Osteoblast (primary cell): ENCODE results near the gene CD2. TPM values are rescaled to one million over a fixed set of nuclear protein-coding genes. Genes with fewer than 3 reads are reported as not detected.

Source experiments
- DNase-seq: peaks from one replicate; pipeline ENCODE4 v3.0.0; 2011; ENCODE audit warnings: low spot score, mixed read lengths; ENCODE audit not compliant: insufficient read length; ENCODE audit errors: missing footprints
- H2AFZ ChIP-seq: 2 replicates; pipeline ENCODE4 v1.6.0; 2011; ENCODE audit warnings: mild to moderate bottlenecking, low read length
- H3K27ac ChIP-seq: 2 replicates; pipeline ENCODE4 v1.5.1; 2011; ENCODE audit warnings: mild to moderate bottlenecking, low read depth, low read length, moderate library complexity
- H3K27me3 ChIP-seq: 2 replicates; pipeline ENCODE4 v1.6.0; 2012; ENCODE audit warnings: mild to moderate bottlenecking, control low read depth, inconsistent platforms, low read length, moderate library complexity; ENCODE audit not compliant: insufficient read depth
- H3K36me3 ChIP-seq: 2 replicates; pipeline ENCODE4 v1.5.1; 2011; ENCODE audit warnings: mild to moderate bottlenecking, low read length, control low read depth, moderate library complexity; ENCODE audit not compliant: insufficient read depth
- H3K4me1 ChIP-seq: 2 replicates; pipeline ENCODE4 v1.5.1; 2011; ENCODE audit warnings: mild to moderate bottlenecking, low read length, control low read depth, moderate library complexity; ENCODE audit not compliant: insufficient read depth
- H3K4me2 ChIP-seq: 2 replicates; pipeline ENCODE4 v1.6.0; 2011; ENCODE audit warnings: mild to moderate bottlenecking, low read length; ENCODE audit not compliant: insufficient read depth
- H3K4me3 ChIP-seq: fragments of 200-600 bp; sonication (generic); 3 replicates; pipeline ENCODE4 v1.5.1; 2012; ENCODE audit warnings: mild to moderate bottlenecking, low read length, inconsistent platforms; ENCODE audit not compliant: insufficient read depth
- H3K79me2 ChIP-seq: 2 replicates; pipeline ENCODE4 v1.6.0; 2012; ENCODE audit warnings: mild to moderate bottlenecking, low read length, control low read depth, inconsistent platforms; ENCODE audit not compliant: insufficient read depth
- H3K9me3 ChIP-seq: 2 replicates; pipeline ENCODE4 v1.5.1; 2011; ENCODE audit warnings: low read depth, low read length, control low read depth
- H4K20me1 ChIP-seq: 2 replicates; pipeline ENCODE4 v1.6.0; 2012; ENCODE audit warnings: mild to moderate bottlenecking, low read length, control low read depth; ENCODE audit not compliant: insufficient read depth
- total RNA-seq: library from RNA; depleted of rRNA; stranded (reverse); fragments of >200 nt; gene quantifications from 2 replicates; pipeline ENCODE4 v1.2.3, GENCODE V29; 2012
- TF ChIP-seq, protein P1 (sequence below): IDR thresholded peaks from 2 replicates; pipeline ENCODE4 v1.5.1; 2011; ENCODE audit warnings: mild to moderate bottlenecking, low read depth, low read length, moderate library complexity; ENCODE audit errors: extremely low read depth

The CD2 gene
- total RNA-seq, 1 donor: not detected

DNA sequence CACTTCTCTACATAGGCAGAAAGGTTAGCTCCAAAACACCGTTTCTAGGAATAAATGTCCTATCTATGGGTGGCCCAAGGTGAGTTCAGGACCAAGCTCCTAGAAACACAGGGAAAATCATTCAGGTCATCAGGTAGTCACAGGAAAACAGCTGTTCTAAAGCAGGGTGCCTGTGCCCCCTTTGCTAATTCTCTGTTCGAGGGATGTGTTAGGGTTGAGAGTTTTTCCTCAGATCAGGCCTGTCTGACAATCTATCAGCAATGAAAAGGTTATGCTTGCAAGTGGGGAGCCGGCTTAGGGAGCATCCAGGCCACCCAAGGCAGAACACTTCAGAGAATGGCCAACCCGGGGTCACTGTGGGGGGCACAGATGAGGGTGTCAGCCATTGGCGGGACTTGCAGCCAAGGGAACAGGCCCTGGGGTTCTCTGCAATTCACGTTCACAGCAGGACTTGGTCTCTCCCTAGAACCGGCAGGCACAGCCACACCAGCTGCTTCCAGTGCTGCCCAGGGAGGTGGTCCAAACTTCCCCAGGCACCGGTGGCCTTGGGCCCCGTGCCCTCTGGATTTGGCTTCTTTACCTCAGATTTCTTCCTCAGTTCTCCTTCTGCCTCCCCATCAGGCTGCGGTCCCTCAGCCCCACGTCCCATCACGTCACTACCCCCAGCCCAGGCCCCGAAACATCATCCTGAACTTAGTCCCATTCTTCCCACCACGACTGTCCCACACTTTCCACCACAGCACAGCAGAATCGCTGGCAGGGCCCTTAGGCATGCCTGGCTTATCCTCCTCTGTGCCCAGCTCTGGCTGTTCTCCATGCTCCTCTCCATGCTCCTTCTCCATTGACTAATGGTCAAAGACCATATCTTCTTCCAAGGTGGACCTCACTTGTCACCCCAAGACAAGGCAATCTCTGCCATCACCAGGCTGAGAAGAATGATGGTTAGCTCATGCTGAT is 11.0 kb downstream of the CD2 start:
- H3K27ac ChIP-seq: no peak overlapping the region
- H3K79me2 ChIP-seq: no peaks in the 10 kb centered on the region
- TF ChIP-seq, protein P1, sequence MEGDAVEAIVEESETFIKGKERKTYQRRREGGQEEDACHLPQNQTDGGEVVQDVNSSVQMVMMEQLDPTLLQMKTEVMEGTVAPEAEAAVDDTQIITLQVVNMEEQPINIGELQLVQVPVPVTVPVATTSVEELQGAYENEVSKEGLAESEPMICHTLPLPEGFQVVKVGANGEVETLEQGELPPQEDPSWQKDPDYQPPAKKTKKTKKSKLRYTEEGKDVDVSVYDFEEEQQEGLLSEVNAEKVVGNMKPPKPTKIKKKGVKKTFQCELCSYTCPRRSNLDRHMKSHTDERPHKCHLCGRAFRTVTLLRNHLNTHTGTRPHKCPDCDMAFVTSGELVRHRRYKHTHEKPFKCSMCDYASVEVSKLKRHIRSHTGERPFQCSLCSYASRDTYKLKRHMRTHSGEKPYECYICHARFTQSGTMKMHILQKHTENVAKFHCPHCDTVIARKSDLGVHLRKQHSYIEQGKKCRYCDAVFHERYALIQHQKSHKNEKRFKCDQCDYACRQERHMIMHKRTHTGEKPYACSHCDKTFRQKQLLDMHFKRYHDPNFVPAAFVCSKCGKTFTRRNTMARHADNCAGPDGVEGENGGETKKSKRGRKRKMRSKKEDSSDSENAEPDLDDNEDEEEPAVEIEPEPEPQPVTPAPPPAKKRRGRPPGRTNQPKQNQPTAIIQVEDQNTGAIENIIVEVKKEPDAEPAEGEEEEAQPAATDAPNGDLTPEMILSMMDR: no peak
- peaks cover 10% of the 10 kb centered on the region for H3K27me3 ChIP-seq
- H3K36me3 ChIP-seq: no peaks in the 10 kb centered on the region
- H2AFZ ChIP-seq: no peak overlapping the region
- no peaks in the 10 kb centered on the region for H4K20me1 ChIP-seq
- H3K4me3 ChIP-seq: no peak overlapping the region
- H3K9me3 ChIP-seq: no peaks in the 10 kb centered on the region
- H3K4me2 ChIP-seq: no peak overlapping the region
- H3K4me1 ChIP-seq: no peaks in the 10 kb centered on the region
- DNase-seq: no peak

DNA sequence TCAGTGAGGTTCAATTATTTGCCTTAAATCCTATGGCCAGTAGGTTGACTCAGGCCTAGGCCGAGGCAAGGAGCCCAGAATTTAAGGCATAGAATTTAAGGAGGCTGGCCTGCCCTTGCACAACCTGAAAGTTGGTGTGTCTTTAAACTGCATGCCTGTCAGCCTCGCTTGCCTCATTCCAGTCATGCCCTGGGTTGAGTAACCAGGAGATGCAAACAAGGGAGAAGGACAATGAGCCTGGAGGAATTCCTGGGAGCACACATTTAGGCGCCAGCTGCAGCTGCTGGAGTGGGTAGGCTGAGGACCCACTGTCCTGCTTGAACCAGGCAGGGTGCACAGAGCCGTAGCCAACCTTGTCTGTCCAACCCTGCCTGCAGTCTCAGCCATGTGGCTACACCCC is 11.7 kb downstream of the CD2 start:
- Histone ChIP-seq H3K4me3 (no peak overlapping the region), H4K20me1 (no peaks in the 10 kb centered on the region), H3K9me3 (no peaks in the 10 kb centered on the region), H3K4me2 (no peak overlapping the region), H3K4me1 (no peaks in the 10 kb centered on the region), H3K79me2 (no peaks in the 10 kb centered on the region), H3K27ac (no peak overlapping the region), H2AFZ (no peak overlapping the region), H3K36me3 (no peaks in the 10 kb centered on the region), H3K27me3 (peaks cover 7% of the 10 kb centered on the region)
- DNase-seq: no peak
- TF ChIP-seq, protein P1: no peak

DNA sequence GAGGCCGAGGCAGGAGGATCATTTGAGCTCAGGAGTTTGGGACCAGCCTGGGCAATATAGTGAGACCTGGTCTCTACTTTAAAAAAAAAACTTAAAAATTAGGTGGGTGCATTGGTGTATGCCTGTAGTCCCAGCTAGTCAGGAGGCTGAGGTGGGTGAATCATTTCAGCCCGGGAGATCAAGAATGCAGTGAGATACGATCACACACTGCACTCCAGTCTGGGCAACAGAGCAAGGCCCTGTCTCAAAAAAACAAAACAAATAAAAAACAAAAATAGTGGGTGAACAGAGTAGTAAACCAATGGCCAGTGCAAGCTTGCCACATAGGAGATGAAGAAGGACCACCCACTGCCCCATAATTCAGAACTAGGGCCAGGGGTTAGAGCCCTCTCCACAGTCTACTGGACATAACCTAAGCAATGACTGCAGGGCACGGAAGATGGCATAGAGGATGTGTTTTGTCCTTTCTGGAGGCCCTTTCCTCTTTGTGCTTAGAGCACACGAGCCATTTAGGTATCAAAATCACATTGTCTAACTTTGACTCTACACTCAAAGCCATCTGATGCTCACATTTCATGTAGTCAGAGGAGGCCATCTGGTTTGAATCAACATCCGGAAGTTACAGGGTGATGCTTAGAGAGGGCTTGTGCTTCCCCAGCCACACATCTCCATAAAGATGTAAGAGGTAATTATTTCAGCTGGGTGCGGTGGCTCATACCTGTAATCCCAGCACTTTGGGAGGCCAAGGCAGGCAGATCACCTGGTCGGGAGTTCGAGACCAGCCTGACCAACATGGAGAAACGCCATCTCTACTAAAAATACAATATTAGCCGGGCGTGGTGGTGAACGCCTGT is 12.6 kb downstream of the CD2 start:
- TF ChIP-seq, protein P1: no peak
- Histone ChIP-seq H3K27ac (no peak overlapping the region), H3K27me3 (peaks cover 7% of the 10 kb centered on the region), H3K36me3 (no peaks in the 10 kb centered on the region), H4K20me1 (no peaks in the 10 kb centered on the region), H2AFZ (no peak overlapping the region), H3K4me3 (no peak overlapping the region), H3K9me3 (no peaks in the 10 kb centered on the region), H3K4me2 (no peak overlapping the region), H3K4me1 (no peaks in the 10 kb centered on the region), H3K79me2 (no peaks in the 10 kb centered on the region)
- no peak for DNase-seq
